Activated CD4-positive, CD25-positive, alpha-beta regulatory T cell (primary cell): Measurements from ENCODE around the gene ZNF749.
"Not testable (repeated sequence)": the region's sequence is repeated elsewhere in the genome, so short reads cannot be mapped to it uniquely, and the experiment has no call there.

Source experiments
- DNase-seq, 4 experiments: peaks; one replicate each; lab custom pipeline; 2025; lab: John Stamatoyannopoulos, UW

Gene ZNF749

DNA sequence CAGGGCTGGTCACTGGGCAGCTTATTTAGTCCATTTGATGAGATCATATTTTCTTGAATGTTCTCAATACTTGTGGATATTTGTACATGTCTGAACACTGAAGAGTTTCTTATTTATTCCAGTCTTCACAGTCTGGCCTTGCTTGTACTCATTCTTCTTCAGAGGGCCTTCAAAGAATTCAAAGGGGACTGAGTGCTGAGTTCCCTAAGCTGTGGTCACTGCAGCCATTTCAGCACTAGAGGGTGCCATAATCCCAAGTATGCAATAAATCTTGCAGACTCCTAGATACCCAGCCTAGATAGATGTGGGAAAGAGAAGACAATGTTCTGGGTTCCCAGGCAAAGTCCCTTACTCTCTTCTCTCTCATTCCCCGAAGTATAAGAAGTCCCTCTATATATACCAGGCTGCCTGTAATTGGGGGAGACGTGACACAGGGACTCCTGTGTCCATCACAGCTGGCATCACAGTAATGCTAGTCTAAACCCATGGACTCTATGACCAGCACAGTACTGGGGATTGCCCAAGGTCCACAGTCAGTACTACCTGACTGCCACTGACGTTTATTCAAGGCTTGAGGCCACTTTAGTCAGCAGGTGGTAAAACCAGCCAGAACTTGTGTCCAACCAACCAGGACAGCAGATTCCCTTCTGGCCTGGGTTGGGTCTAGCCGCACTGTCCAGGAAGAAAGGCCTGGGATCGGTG lies 30.7 kb downstream of the ZNF749 start:
- no peak for DNase-seq

DNA sequence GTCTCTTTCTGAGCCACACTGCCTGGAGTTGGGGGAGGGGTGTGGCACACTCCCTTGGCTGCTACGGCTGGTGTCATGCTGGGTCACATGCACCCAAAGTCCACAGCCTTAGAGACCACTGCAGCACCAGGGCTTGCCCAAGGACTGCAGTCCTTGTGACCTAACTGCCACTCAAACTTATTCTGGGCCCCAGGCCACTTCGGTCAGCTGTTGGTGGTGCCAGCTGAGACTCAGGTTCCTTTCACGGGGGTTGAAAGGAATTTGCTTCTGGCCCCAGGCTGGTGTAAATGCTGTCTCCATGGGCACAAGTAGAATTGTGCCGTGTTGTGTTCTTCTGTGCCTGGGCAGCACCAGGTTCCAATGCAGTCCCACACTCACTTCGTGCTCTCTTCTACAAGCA lies 31.4 kb downstream of the ZNF749 start:
- DNase-seq = no peak

DNA sequence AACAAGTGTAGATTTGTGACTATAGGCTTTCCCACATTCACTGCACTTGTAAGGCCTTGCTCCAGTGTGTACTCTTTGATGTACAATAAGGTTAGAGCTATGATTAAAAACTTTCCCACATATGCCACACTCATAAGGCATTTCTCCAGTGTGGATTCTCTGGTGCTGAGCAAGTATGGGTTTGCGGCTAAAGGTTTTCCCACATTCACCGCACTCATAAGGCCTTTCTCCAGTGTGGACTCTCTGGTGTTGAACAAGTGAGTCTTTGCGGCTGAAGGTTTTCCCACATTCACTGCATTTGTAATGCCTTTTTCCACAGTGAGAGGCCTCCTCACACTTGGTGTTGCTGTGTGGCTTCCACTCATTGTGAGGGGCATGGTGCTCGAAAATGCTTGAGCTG lies 38.5 kb downstream of the ZNF749 start:
- DNase-seq = no peak

DNA sequence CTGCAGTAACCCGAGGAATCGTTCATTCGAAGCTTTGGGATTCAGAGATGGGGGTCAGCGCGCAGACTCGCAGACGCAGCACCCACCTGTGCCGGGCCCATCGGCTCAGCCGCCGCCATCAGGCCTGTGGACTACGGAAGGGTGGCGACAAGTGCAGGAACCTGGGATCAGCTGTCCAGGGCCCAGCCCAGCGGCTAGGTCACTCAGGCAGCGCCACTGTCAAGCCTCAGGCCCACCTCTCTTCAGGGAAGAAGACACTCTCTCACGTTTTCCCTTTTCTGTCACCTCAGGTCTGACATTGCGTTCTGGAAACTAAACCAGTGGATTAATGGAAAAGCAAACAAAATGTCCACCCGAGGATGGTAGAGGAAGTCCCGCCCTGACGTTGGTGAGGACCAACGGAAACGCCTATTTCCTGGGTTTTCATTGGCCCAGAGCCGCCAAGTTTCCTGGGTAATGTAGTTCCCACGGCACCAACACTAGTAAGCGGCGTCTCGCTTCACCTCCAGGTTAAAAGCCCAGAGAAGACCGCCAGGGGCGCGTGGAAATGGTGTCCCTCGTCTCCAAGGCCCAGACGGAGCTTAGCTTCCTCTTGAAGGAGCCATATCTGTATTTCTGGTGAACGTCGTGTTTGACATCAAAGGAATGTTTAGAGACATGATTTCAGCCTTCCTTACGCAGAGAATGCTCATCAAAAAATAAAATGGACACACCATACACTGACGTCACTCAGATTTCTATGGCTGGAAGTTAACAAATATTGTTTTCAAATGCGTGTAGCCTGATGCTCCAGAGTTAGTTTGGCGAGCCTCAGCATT lies 42.3 kb downstream of the ZNF749 start, which contains the start of gene ZNF772:
Gene ZNF772, minus strand, starts transcription at position 376 of the 818 bp plus-strand sequence. Its CDS starts 257 bp downstream, at position 119.
- peak; percentile 66 to 76 (median 72) for DNase-seq

DNA sequence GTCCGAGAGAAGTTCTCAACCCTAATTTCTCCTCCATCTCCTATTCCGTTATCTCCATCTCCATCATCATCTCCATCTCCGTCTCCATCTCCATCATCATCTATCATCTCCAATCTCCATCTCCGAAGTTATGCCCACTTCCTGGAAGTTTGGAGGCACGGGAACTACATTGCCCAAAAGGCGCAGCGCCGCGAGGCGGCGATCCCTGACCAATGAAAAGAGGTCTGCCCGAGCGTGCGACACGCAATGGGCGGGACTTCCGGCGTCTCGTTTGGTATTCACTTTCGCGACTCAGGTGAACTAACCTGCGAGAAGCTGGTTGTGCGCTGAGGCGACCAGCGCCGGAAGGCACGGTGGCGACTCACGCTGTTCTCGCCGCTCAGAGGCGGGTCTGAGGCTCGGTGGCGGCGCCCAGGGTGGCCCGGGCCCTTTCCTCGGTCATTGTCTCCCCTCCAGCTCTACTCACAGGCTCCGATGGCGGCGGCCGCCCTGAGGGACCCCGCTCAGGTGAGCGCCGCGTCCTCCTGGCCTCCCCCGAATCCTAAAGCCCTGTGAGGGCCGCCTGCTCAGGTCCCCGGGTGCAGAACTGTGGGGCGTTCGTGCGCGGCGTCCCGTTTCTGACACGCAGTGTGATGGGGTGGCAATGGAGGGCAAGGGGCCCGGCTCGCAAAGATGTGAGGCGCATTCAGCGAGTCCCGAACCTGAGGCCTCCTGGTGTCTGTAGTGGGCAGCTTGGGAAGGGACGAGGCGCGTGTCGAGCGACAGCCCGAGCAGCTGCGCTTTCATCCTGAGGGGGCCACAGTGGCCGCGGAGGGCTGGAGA lies 52.6 kb downstream of the ZNF749 start, which contains the start of gene ZNF419:
Gene ZNF419, plus strand, starts transcription at position 274 of the 822 bp plus-strand sequence. Its CDS starts 201 bp downstream, at position 475.
- peak; percentile 89 to 93 (median 90) for DNase-seq

DNA sequence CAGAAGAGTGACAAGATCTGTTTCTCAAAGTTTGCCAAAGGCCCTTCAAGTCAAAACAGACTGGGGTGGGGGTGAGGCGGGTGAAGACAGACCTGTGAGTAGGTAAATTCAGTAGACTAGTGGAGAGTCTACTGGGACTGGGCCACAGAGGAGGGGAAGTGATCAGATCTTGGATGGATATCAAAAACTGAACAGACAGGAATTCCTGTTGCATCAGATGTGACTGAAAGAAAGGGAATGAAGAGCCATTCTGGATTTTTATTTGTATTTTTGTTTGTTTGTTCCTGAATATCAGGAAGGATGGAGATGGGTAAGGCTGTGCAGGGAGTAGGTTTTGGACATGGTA lies 53.1 kb downstream of the ZNF749 start:
- not testable (repeated sequence) for DNase-seq
